Spleen (tissue), 7 donors: ENCODE results near the gene ITGB8.

ENCODE experiments used
- POLR2A ChIP-seq, 3 donors: fragments of 450-650 bp; IDR thresholded peaks; one replicate each; pipeline ENCODE4 v1.5.1; 2017; ENCODE audit warnings: antibody characterized with exemption in 3 of 3, mild to moderate bottlenecking in 1 of 3
- POLR2AphosphoS5 ChIP-seq, 3 donors: sonication (generic); formaldehyde crosslinking; IDR thresholded peaks; one replicate each; pipeline ENCODE4 v1.5.1; 2017; ENCODE audit warnings: antibody characterized with exemption in 3 of 3
- TF ChIP-seq, protein P1 (sequence below), 11 experiments: fragments of 200-600 bp in 7 of 11; fragments of 450-650 bp in 4 of 11; sonication (generic) in 4 of 11; IDR thresholded peaks in 8 of 11; conservative IDR thresholded peaks in 3 of 11; 1 replicate in 7 of 11; 2 replicates in 4 of 11; pipeline versions ENCODE4 v1.4.0 to v1.8.0; 2016 to 2021; ENCODE audit warnings: antibody characterized with exemption in 11 of 11, inconsistent platforms in 4 of 11, mild to moderate bottlenecking in 1 of 11
- donor health status: DM: no; HTN: no; CAD: no; lungs with moderate emphysema.
- donor health status: DM: no; HTN: no; CAD: no.
- donor health status: DM: no; HTN: no; CAD: no.

DNA sequence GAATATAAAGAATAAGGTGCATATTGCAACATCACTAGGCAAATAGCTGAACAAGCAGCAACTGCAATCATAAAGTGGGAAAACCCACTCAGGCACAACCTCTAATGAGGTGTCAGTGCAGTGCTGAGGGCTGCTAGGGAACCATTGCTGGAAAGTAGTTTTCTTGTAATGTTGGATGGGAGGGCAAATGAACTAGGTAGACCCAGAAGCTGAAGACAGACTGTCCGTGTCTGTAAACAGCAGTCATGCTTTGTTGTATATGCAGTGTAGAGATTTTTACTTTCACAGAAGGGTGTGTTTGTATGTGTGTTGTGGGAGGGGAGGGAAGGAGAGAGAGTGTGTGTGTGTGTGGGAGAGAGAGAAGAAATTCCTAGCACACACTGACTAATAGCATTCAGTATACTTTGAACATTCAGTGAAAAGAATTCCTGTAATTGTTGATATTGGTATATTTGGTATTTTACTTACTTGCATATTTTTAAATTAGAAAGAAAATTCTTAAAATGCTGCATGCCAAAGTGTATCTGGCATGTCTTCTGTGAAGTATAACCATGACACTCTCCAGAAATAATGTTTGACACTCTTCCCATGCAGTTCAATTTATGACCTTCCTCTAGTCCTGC is 28.8 kb downstream of the ITGB8 start:
- TF ChIP-seq, protein P1, sequence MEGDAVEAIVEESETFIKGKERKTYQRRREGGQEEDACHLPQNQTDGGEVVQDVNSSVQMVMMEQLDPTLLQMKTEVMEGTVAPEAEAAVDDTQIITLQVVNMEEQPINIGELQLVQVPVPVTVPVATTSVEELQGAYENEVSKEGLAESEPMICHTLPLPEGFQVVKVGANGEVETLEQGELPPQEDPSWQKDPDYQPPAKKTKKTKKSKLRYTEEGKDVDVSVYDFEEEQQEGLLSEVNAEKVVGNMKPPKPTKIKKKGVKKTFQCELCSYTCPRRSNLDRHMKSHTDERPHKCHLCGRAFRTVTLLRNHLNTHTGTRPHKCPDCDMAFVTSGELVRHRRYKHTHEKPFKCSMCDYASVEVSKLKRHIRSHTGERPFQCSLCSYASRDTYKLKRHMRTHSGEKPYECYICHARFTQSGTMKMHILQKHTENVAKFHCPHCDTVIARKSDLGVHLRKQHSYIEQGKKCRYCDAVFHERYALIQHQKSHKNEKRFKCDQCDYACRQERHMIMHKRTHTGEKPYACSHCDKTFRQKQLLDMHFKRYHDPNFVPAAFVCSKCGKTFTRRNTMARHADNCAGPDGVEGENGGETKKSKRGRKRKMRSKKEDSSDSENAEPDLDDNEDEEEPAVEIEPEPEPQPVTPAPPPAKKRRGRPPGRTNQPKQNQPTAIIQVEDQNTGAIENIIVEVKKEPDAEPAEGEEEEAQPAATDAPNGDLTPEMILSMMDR (IDR thresholded peaks at IDR 0.05 in 8 of 11, conservative IDR thresholded peaks at IDR 0.05 in 3 of 11) = no peak
- TF ChIP-seq POLR2A (IDR thresholded peaks at IDR 0.05) (no peak), POLR2AphosphoS5 (IDR thresholded peaks at IDR 0.05) (no peak)
